Adrenal gland (tissue), 12 donors: Measurements from ENCODE around the gene VDAC2. TPM values are rescaled to one million over a fixed set of nuclear protein-coding genes. Genes with fewer than 3 reads are reported as not detected.

Experiments used
- DNase-seq, 7 donors: peaks; one replicate each; pipeline ENCODE4 v3.0.0-alpha.2; 2019 to 2020
- H3K27ac ChIP-seq, 5 donors: fragments of 200-600 bp; sonication (generic) in 4 of 5; 1 replicate in 3 of 5; 2 replicates in 2 of 5; pipeline versions ENCODE4 v1.5.1 to v1.8.0; 2016 to 2020; ENCODE audit warnings: mild to moderate bottlenecking in 1 of 5
- H3K27me3 ChIP-seq: fragments of 200-600 bp; 2 replicates; pipeline ENCODE4 v1.8.0; 2021
- H3K36me3 ChIP-seq, 2 donors: fragments of 200-600 bp; replicated peaks in 1 of 2; 1 replicate in 1 of 2; 2 replicates in 1 of 2; pipeline versions ENCODE4 v1.5.1 to v1.8.0; 2018 to 2022
- H3K4me1 ChIP-seq, 2 donors: fragments of 200-600 bp; replicated peaks in 1 of 2; 1 replicate in 1 of 2; 2 replicates in 1 of 2; pipeline versions ENCODE4 v1.5.1 to v1.8.0; 2018 to 2021
- H3K4me3 ChIP-seq, 4 donors: fragments of 200-600 bp; sonication (generic) in 3 of 4; one replicate each; pipeline ENCODE4 v1.5.1; 2016 to 2018
- H3K9me3 ChIP-seq, 3 donors: fragments of 200-600 bp; sonication (generic) in 1 of 3; replicated peaks in 1 of 3; 1 replicate in 2 of 3; 2 replicates in 1 of 3; pipeline versions ENCODE4 v1.5.1 to v1.8.0; 2016 to 2021
- CTCF ChIP-seq, 6 experiments: fragments of 450-650 bp in 4 of 6; fragments of 200-600 bp in 2 of 6; sonication (generic) in 1 of 6; IDR thresholded peaks; 1 replicate in 5 of 6; 2 replicates in 1 of 6; pipeline versions ENCODE4 v1.5.1 to v1.8.0; 2016 to 2021; ENCODE audit warnings: antibody characterized with exemption in 6 of 6, mild to moderate bottlenecking in 2 of 6, moderate library complexity in 1 of 6
- POLR2A ChIP-seq, 2 donors: fragments of 450-650 bp; IDR thresholded peaks; one replicate each; pipeline ENCODE4 v1.6.1; 2017; ENCODE audit warnings: antibody characterized with exemption in 2 of 2, mild to moderate bottlenecking in 2 of 2, moderate library complexity in 1 of 2
- WGBS, 4 donors: extraction: QIAGEN DNeasy Blood & Tissue Kit in 2 of 4; methylation state at CpG; one replicate each; pipeline versions ENCODE4 v1.1.5 to v1.1.7; 2013 to 2017; 5-methylcytosine and 5-hydroxymethylcytosine counted together
- intact Hi-C, 2 donors: fragments of 100-400 bp; cut with DNase I; formaldehyde crosslinking; loops; one replicate each; pipeline versions ENCODE4 v1.14.1 to v1.15.0; 2022 to 2023
- polyA plus RNA-seq, 3 donors: library from polyadenylated mRNA; stranded (reverse); fragments of 200-250 nt in 2 of 3; fragments of 350-450 nt in 1 of 3; fragmentation: Illumina TruSeq in 1 of 3; extraction: RNeasy Lipid Tissue Mini Kit (QIAGEN cat#74804) in 1 of 3; gene quantifications; one replicate each; pipeline ENCODE4 v1.2.3, GENCODE V29; 2013 to 2014
- total RNA-seq, 9 donors: library from RNA; depleted of rRNA in 4 of 9; stranded (reverse); fragments of >200 nt in 4 of 9; fragments of 120-200 nt in 1 of 9; fragmentation: NEBNext Ultra II Directional in 1 of 9; extraction: Animal tissue kit (Norgen Biotek cat#: 25700) in 1 of 9; gene quantifications; one replicate each; pipeline versions ENCODE4 v1.1.0 to v1.2.4, GENCODE V29; 2013 to 2023
- donor health status: healthy with polysubstance abuse.
- donor health status: Bipolar disorder and iron deficiency.
- donor health status: DM: yes; HTN: yes; CAD: no.
- donor health status: DM: no; HTN: no; CAD: no.
- donor health status: DM: no; HTN: no; CAD: no.
- donor health status: DM: yes; HTN: yes; CAD: no.

Gene VDAC2
- total and polyA plus RNA-seq, 12 donors: 83.2 to 297 (median 183) TPM

GRCh38 chr10:75208181-75208580 is 2.4 kb upstream of the VDAC2 start:
- Histone ChIP-seq H3K9me3 (no peaks in the 10 kb centered on the region), H3K4me1 (peaks cover 24 to 40% of the 10 kb centered on the region in 2 donors), H3K36me3 (peaks cover 0 to 6% of the 10 kb centered on the region in 2 donors), H3K4me3 (no peak overlapping the region), H3K27ac (peak overlapping the region in 4 of 5 donors; percentile 16 to 99 (median 44)), H3K27me3 (no peaks in the 10 kb centered on the region)
- WGBS, 4 donors: 43 to 66% (median 52%) methylated on average over 3 to 4 of the region's 4 CpGs
- TF ChIP-seq CTCF (IDR thresholded peaks at IDR 0.05): no peak
- TF ChIP-seq POLR2A (IDR thresholded peaks at IDR 0.05): no peak
- DNase-seq: peak in 3 of 7 donors; percentile 57 to 70 (median 64)
- intact Hi-C loops: no loop called here

GRCh38 chr10:75209086-75209920 is 1.3 kb upstream of the VDAC2 start:
- H3K4me1 ChIP-seq: peaks cover 19 to 33% of the 10 kb centered on the region in 2 donors

GRCh38 chr10:75209921-75210281 is 695 bp upstream of the VDAC2 start:
- peak; percentile 73 to 92 (median 85) for DNase-seq
- Histone ChIP-seq H3K27me3 (no peaks in the 10 kb centered on the region), H3K36me3 (peaks cover 0 to 23% of the 10 kb centered on the region in 2 donors), H3K27ac (peak overlapping the region; percentile 95 to 99 (median 98)), H3K9me3 (no peaks in the 10 kb centered on the region), H3K4me3 (peak overlapping the region; percentile 25 to 99 (median 68)), H3K4me1 (peaks cover 19 to 33% of the 10 kb centered on the region in 2 donors)
- TF ChIP-seq POLR2A (IDR thresholded peaks at IDR 0.05): peak in 1 of 2 donors; percentile 78
- TF ChIP-seq CTCF (IDR thresholded peaks at IDR 0.05): no peak
- 0 to 1% (median 0%) methylated on average over 12 to 19 of the region's 19 CpGs for WGBS, 4 donors
- intact Hi-C loops: no loop called here

More at GRCh38 chr10:75209086-75209920, 1.3 kb upstream of the VDAC2 start:
- Histone ChIP-seq H3K36me3 (peaks cover 0 to 17% of the 10 kb centered on the region in 2 donors), H3K27me3 (no peaks in the 10 kb centered on the region), H3K9me3 (no peaks in the 10 kb centered on the region), H3K27ac (peak overlapping the region; percentile 95 to 99 (median 98)), H3K4me3 (peak overlapping the region in 1 of 4 donors; percentile 94)
- 76 to 83% (median 81%) methylated on average over 16 of the region's 16 CpGs for WGBS, 4 donors
- no peak for DNase-seq
- no peak for TF ChIP-seq CTCF (IDR thresholded peaks at IDR 0.05)
- TF ChIP-seq POLR2A (IDR thresholded peaks at IDR 0.05): no peak
- intact Hi-C loops: no loop called here

- Histone ChIP-seq H3K36me3 (peaks cover 0 to 35% of the 10 kb centered on the region in 2 donors), H3K9me3 (no peaks in the 10 kb centered on the region), H3K27ac (peak overlapping the region; percentile 95 to 99 (median 98)), H3K4me3 (peak overlapping the region; percentile 67 to 99 (median 84)), H3K27me3 (no peaks in the 10 kb centered on the region), H3K4me1 (peaks cover 19 to 40% of the 10 kb centered on the region in 2 donors)
- intact Hi-C loops: no loop called here
- peak in 4 of 7 donors; percentile 40 to 73 (median 66) for DNase-seq
- TF ChIP-seq CTCF (IDR thresholded peaks at IDR 0.05) (no peak), POLR2A (IDR thresholded peaks at IDR 0.05) (peak in 1 of 2 donors; percentile 69)
- WGBS, 4 donors: 0 to 2% (median 0%) methylated on average over 24 to 38 of the region's 38 CpGs
These were observed 553 bp downstream of the VDAC2 start for GRCh38 chr10:75211007-75211691.
